ENCODE results near the gene VSTM2B. TPM values are rescaled to one million over a fixed set of nuclear protein-coding genes. Genes with fewer than 3 reads are reported as not detected.

VSTM2B gene
- total RNA-seq, 1 experiment from 2014 or later: not detected

- DNase-seq (ENCODE audit: low spot score): no peak
- Histone ChIP-seq H3K9me3 (ENCODE audit: low read depth, low read length, poor library complexity, severe bottlenecking) (no peaks in the 10 kb centered on the region), H3K4me3 (ENCODE audit: low read depth, low read length, poor library complexity, severe bottlenecking) (no peak overlapping the region), H3K4me1 (ENCODE audit: insufficient read depth, low read length, poor library complexity, severe bottlenecking) (no peaks in the 10 kb centered on the region), H3K27me3 (replicated peaks; ENCODE audit: insufficient read depth, low read depth, low read length, poor library complexity) (no peaks in the 10 kb centered on the region), H3K27ac (ENCODE audit: low read depth, low read length, poor library complexity, severe bottlenecking) (no peak overlapping the region), H3K36me3 (ENCODE audit: insufficient read depth, low read length, poor library complexity, severe bottlenecking) (peaks cover 10% of the 10 kb centered on the region)
- no TSS peak for BruUV-seq (replicated peaks)
- TF ChIP-seq CTCF (conservative IDR thresholded peaks at IDR 0.05; ENCODE audit: low read depth, low read length) (no peak), EZH2 (IDR thresholded peaks at IDR 0.05; ENCODE audit: borderline replicate concordance, low read depth, low read length, poor library complexity, severe bottlenecking) (no peak)
- CTCF ChIA-PET: interaction anchor here (0.5 to 1.6 kb wide), 6 partner anchors 20 to 145 kb away, joined by 3 to 10 read pairs (median 3); no protein-coding TSS in a partner anchor
- intact Hi-C loops (cut with micrococcal nuclease; ENCODE audit: unreplicated experiment): loop anchor here (1.0 kb wide), 2 partner anchors 81 to 106 kb away; no protein-coding TSS in a partner anchor
- POLR2A ChIA-PET (ENCODE audit: low non-redundant PET): interaction anchor here (0.5 to 0.6 kb wide), 2 partner anchors 10 to 253 kb away, joined by 3 to 5 read pairs; no protein-coding TSS in a partner anchor
These were observed 84.4 kb downstream of the VSTM2B start for GRCh38 chr19:29610213-29610573.

GRCh38 chr19:29610574-29611271, 84.9 kb downstream of the VSTM2B start:
- intact Hi-C loops (cut with micrococcal nuclease; ENCODE audit: unreplicated experiment): loop anchor here (1.0 kb wide), 2 partner anchors 81 to 106 kb away; no protein-coding TSS in a partner anchor
- peak; percentile 74 for DNase-seq (ENCODE audit: low spot score)
- peaks cover 10% of the 10 kb centered on the region for H3K36me3 ChIP-seq (ENCODE audit: insufficient read depth, low read length, poor library complexity, severe bottlenecking)
- BruUV-seq (replicated peaks): no TSS peak
- H3K27ac ChIP-seq (ENCODE audit: low read depth, low read length, poor library complexity, severe bottlenecking): no peak overlapping the region
- TF ChIP-seq EZH2 (IDR thresholded peaks at IDR 0.05; ENCODE audit: borderline replicate concordance, low read depth, low read length, poor library complexity, severe bottlenecking): no peak
- peak; percentile 89 for TF ChIP-seq CTCF (conservative IDR thresholded peaks at IDR 0.05; ENCODE audit: low read depth, low read length)
- ChIA-PET CTCF (interaction anchor here (0.5 to 1.6 kb wide), 6 partner anchors 20 to 145 kb away, joined by 3 to 10 read pairs (median 3); no protein-coding TSS in a partner anchor), POLR2A (ENCODE audit: low non-redundant PET) (interaction anchor here (0.5 to 0.6 kb wide), 2 partner anchors 10 to 253 kb away, joined by 3 to 5 read pairs; no protein-coding TSS in a partner anchor)
- no peaks in the 10 kb centered on the region for H3K4me1 ChIP-seq (ENCODE audit: insufficient read depth, low read length, poor library complexity, severe bottlenecking)
- no peaks in the 10 kb centered on the region for H3K27me3 ChIP-seq (replicated peaks; ENCODE audit: insufficient read depth, low read depth, low read length, poor library complexity)
- no peaks in the 10 kb centered on the region for H3K9me3 ChIP-seq (ENCODE audit: low read depth, low read length, poor library complexity, severe bottlenecking)
- no peak overlapping the region for H3K4me3 ChIP-seq (ENCODE audit: low read depth, low read length, poor library complexity, severe bottlenecking)

- Histone ChIP-seq H3K4me3 (ENCODE audit: low read depth, low read length, poor library complexity, severe bottlenecking) (no peak overlapping the region), H3K9me3 (ENCODE audit: low read depth, low read length, poor library complexity, severe bottlenecking) (no peaks in the 10 kb centered on the region), H3K4me1 (ENCODE audit: insufficient read depth, low read length, poor library complexity, severe bottlenecking) (no peaks in the 10 kb centered on the region), H3K27ac (ENCODE audit: low read depth, low read length, poor library complexity, severe bottlenecking) (no peak overlapping the region), H3K36me3 (ENCODE audit: insufficient read depth, low read length, poor library complexity, severe bottlenecking) (peaks cover 10% of the 10 kb centered on the region), H3K27me3 (replicated peaks; ENCODE audit: insufficient read depth, low read depth, low read length, poor library complexity) (no peaks in the 10 kb centered on the region)
- no peak for DNase-seq (ENCODE audit: low spot score)
- ChIA-PET POLR2A (ENCODE audit: low non-redundant PET) (no interaction called here), CTCF (no interaction called here)
- no TSS peak for BruUV-seq (replicated peaks)
- intact Hi-C loops (cut with micrococcal nuclease; ENCODE audit: unreplicated experiment): no loop called here
- TF ChIP-seq CTCF (conservative IDR thresholded peaks at IDR 0.05; ENCODE audit: low read depth, low read length): no peak
- TF ChIP-seq EZH2 (IDR thresholded peaks at IDR 0.05; ENCODE audit: borderline replicate concordance, low read depth, low read length, poor library complexity, severe bottlenecking): no peak
These were observed 86.3 kb downstream of the VSTM2B start for GRCh38 chr19:29612121-29612520.
